Neural progenitor cell (in vitro differentiated cells): ENCODE results near the gene DNAJB8. TPM values are rescaled to one million over a fixed set of nuclear protein-coding genes. Genes with fewer than 3 reads are reported as not detected.

ENCODE experiments used
- DNase-seq: peaks from one replicate; pipeline ENCODE4 v3.0.0-alpha.2; 2016; ENCODE audit warnings: low spot score
- H2AFZ ChIP-seq: fragments of 200-600 bp; sonication (generic); replicated peaks from 2 replicates; pipeline ENCODE4 v1.6.1; 2016; ENCODE audit warnings: antibody characterized with exemption
- H3F3A ChIP-seq: fragments of 200-600 bp; sonication (generic); 2 replicates; pipeline ENCODE4 v1.6.1; 2016; ENCODE audit warnings: antibody characterized with exemption, low read depth
- H3K27ac ChIP-seq: fragments of 200-600 bp; sonication (generic); 2 replicates; pipeline ENCODE4 v1.5.1; 2016; ENCODE audit warnings: mild to moderate bottlenecking
- H3K27me3 ChIP-seq: fragments of 200-600 bp; sonication (generic); 2 replicates; pipeline ENCODE4 v1.6.1; 2016; ENCODE audit warnings: mild to moderate bottlenecking, moderate library complexity
- H3K36me3 ChIP-seq: fragments of 200-600 bp; sonication (generic); 2 replicates; pipeline ENCODE4 v1.5.1; 2016
- H3K4me1 ChIP-seq: fragments of 200-600 bp; sonication (generic); 2 replicates; pipeline ENCODE4 v1.6.1; 2016; ENCODE audit warnings: mixed run types
- H3K4me2 ChIP-seq: fragments of 200-600 bp; sonication (generic); 2 replicates; pipeline ENCODE4 v1.6.1; 2016
- H3K4me3 ChIP-seq: fragments of 200-600 bp; sonication (generic); 2 replicates; pipeline ENCODE4 v1.5.1; 2016
- H3K79me2 ChIP-seq: fragments of 200-600 bp; sonication (generic); 2 replicates; pipeline ENCODE4 v1.6.1; 2016; ENCODE audit warnings: low read depth
- H3K9ac ChIP-seq: fragments of 200-600 bp; sonication (generic); 2 replicates; pipeline ENCODE4 v1.6.1; 2016
- H3K9me3 ChIP-seq: fragments of 200-600 bp; sonication (generic); 2 replicates; pipeline ENCODE4 v1.5.1; 2016; ENCODE audit warnings: low read depth
- H4K20me1 ChIP-seq: fragments of 200-600 bp; sonication (generic); 2 replicates; pipeline ENCODE4 v1.6.1; 2016; ENCODE audit warnings: low read depth
- H3K27ac Mint-ChIP-seq: 3 replicates; pipeline ENCODE4 v1.8.0; 2021; ENCODE audit warnings: mixed read lengths
- H3K27me3 Mint-ChIP-seq: 2 replicates; pipeline ENCODE4 v1.8.0; 2022; ENCODE audit warnings: low read depth, mild to moderate bottlenecking, inconsistent platforms, moderate library complexity, mixed read lengths; ENCODE audit not compliant: insufficient read depth
- H3K36me3 Mint-ChIP-seq: 3 replicates; pipeline ENCODE4 v1.8.0; 2021; ENCODE audit warnings: mixed read lengths
- H3K4me1 Mint-ChIP-seq: 3 replicates; pipeline ENCODE4 v1.8.0; 2021; ENCODE audit warnings: mixed read lengths
- H3K4me3 Mint-ChIP-seq: 3 replicates; pipeline ENCODE4 v1.8.0; 2021; ENCODE audit warnings: mild to moderate bottlenecking, moderate library complexity, mixed read lengths
- H3K9me3 Mint-ChIP-seq: 3 replicates; pipeline ENCODE4 v1.8.0; 2020; ENCODE audit warnings: mixed read lengths
- CTCF ChIP-seq: fragments of 200-600 bp; sonication (generic); IDR thresholded peaks from 2 replicates; pipeline ENCODE4 v1.5.1; 2017; ENCODE audit warnings: antibody characterized with exemption, mild to moderate bottlenecking
- EZH2 ChIP-seq: fragments of 200-600 bp; sonication (generic); IDR thresholded peaks from 2 replicates; pipeline ENCODE4 v1.6.1; 2017; ENCODE audit warnings: antibody characterized with exemption, mild to moderate bottlenecking, moderate library complexity
- EZH2phosphoT487 ChIP-seq: fragments of 200-600 bp; sonication (generic); IDR thresholded peaks from 2 replicates; pipeline ENCODE4 v1.6.1; 2017; ENCODE audit warnings: antibody characterized with exemption
- total RNA-seq: library from RNA; depleted of rRNA; stranded (reverse); fragments of >200 nt; gene quantifications from 2 replicates; pipeline ENCODE4 v1.2.3, GENCODE V29; 2015; ENCODE audit warnings: low replicate concordance

The DNAJB8 gene
- total RNA-seq, 1 donor from 2014 or later: not detected

- H2AFZ ChIP-seq: no peak overlapping the region
- H3K27ac ChIP-seq: no peak overlapping the region
- Mint-ChIP-seq H3K27ac (no peak overlapping the region), H3K36me3 (no peaks in the 10 kb centered on the region), H3K9me3 (peaks cover 8% of the 10 kb centered on the region), H3K4me3 (no peak overlapping the region), H3K27me3 (peaks cover 13% of the 10 kb centered on the region), H3K4me1 (no peaks in the 10 kb centered on the region)
- DNase-seq: no peak
- TF ChIP-seq CTCF (no peak), EZH2 (no peak), EZH2phosphoT487 (no peak)
- no peak overlapping the region for H3K4me2 ChIP-seq
- H3F3A ChIP-seq: no peaks in the 10 kb centered on the region
- H3K9me3 ChIP-seq: no peaks in the 10 kb centered on the region
- H4K20me1 ChIP-seq: no peaks in the 10 kb centered on the region
- no peak overlapping the region for H3K9ac ChIP-seq
- no peaks in the 10 kb centered on the region for H3K36me3 ChIP-seq
- no peaks in the 10 kb centered on the region for H3K79me2 ChIP-seq
- no peak overlapping the region for H3K4me3 ChIP-seq
- peaks cover 35% of the 10 kb centered on the region for H3K27me3 ChIP-seq
- H3K4me1 ChIP-seq: no peaks in the 10 kb centered on the region
Measured at GRCh38 chr3:128504533-128504915, 37.8 kb upstream of the DNAJB8 start.

- peaks cover 8% of the 10 kb centered on the region for H3K9me3 Mint-ChIP-seq
- Histone ChIP-seq H2AFZ (no peak overlapping the region), H3K4me1 (no peaks in the 10 kb centered on the region), H3K4me3 (no peak overlapping the region), H3F3A (no peaks in the 10 kb centered on the region), H3K9me3 (no peaks in the 10 kb centered on the region), H3K79me2 (no peaks in the 10 kb centered on the region), H3K36me3 (no peaks in the 10 kb centered on the region), H3K9ac (no peak overlapping the region), H4K20me1 (no peaks in the 10 kb centered on the region), H3K4me2 (no peak overlapping the region), H3K27ac (no peak overlapping the region), H3K27me3 (peaks cover 40% of the 10 kb centered on the region)
- peaks cover 13% of the 10 kb centered on the region for H3K27me3 Mint-ChIP-seq
- H3K4me1 Mint-ChIP-seq: peaks cover under 1% of the 10 kb centered on the region
- no peak overlapping the region for H3K4me3 Mint-ChIP-seq
- TF ChIP-seq EZH2 (no peak), CTCF (no peak), EZH2phosphoT487 (no peak)
- no peak for DNase-seq
- H3K27ac Mint-ChIP-seq: no peak overlapping the region
- no peaks in the 10 kb centered on the region for H3K36me3 Mint-ChIP-seq
Measured at GRCh38 chr3:128503751-128504532, 37.3 kb upstream of the DNAJB8 start.

GRCh38 chr3:128503164-128503651 lies 36.5 kb upstream of the DNAJB8 start:
- Histone ChIP-seq H3F3A (no peaks in the 10 kb centered on the region), H4K20me1 (no peaks in the 10 kb centered on the region), H3K36me3 (no peaks in the 10 kb centered on the region), H3K4me2 (no peak overlapping the region), H3K4me1 (no peaks in the 10 kb centered on the region), H3K79me2 (no peaks in the 10 kb centered on the region), H3K4me3 (no peak overlapping the region), H3K9ac (no peak overlapping the region), H2AFZ (no peak overlapping the region), H3K27ac (no peak overlapping the region), H3K27me3 (peaks cover 48% of the 10 kb centered on the region), H3K9me3 (no peaks in the 10 kb centered on the region)
- DNase-seq: peak; percentile 52
- Mint-ChIP-seq H3K4me3 (no peak overlapping the region), H3K9me3 (peaks cover 8% of the 10 kb centered on the region), H3K36me3 (no peaks in the 10 kb centered on the region), H3K27me3 (peaks cover 19% of the 10 kb centered on the region), H3K4me1 (peaks cover 8% of the 10 kb centered on the region), H3K27ac (no peak overlapping the region)
- TF ChIP-seq CTCF: peak; percentile 48
- no peak for TF ChIP-seq EZH2phosphoT487
